HL-60 (cell line): ENCODE results near the gene DYSF.

Experiments used
- DNase-seq, 2 experiments: peaks; one replicate each; pipeline ENCODE4 v3.0.0-alpha.2; 2010 to 2020; ENCODE audit warnings: low read depth in 1 of 2, low spot score in 1 of 2
- H3K27ac ChIP-seq: fragments of 250-450 bp; sonication (Bioruptor Pico); replicated peaks from 2 replicates; pipeline ENCODE4 v1.5.1; 2020; ENCODE audit warnings: mild to moderate bottlenecking, moderate library complexity
- H3K27me3 ChIP-seq: fragments of 250-450 bp; sonication (Bioruptor Pico); 2 replicates; pipeline ENCODE4 v1.5.1; 2021; ENCODE audit warnings: mild to moderate bottlenecking, moderate library complexity; ENCODE audit not compliant: insufficient read depth, poor library complexity, severe bottlenecking
- H3K4me3 ChIP-seq: replicated peaks from 2 replicates; pipeline ENCODE4 v1.5.1; 2011; ENCODE audit warnings: mild to moderate bottlenecking, control low read depth, low read length; ENCODE audit not compliant: insufficient read depth
- CTCF ChIP-seq: IDR thresholded peaks from one replicate; pipeline ENCODE4 v1.5.1; 2011; ENCODE audit warnings: low read length, control low read depth, inconsistent platforms; ENCODE audit not compliant: insufficient read depth
- GABPA ChIP-seq: IDR thresholded peaks from 2 replicates; pipeline ENCODE4 v1.6.1; 2012; ENCODE audit warnings: low read depth
- POLR2AphosphoS5 ChIP-seq: IDR thresholded peaks from 2 replicates; pipeline ENCODE4 v1.6.1; 2012; ENCODE audit warnings: low read depth
- SPI1 ChIP-seq: IDR thresholded peaks from 2 replicates; pipeline ENCODE4 v1.6.1; 2012; ENCODE audit warnings: low read depth, mild to moderate bottlenecking, borderline replicate concordance
- TF ChIP-seq, protein P1 (sequence below): IDR thresholded peaks from 2 replicates; pipeline ENCODE4 v1.6.1; 2012; ENCODE audit warnings: low read depth; ENCODE audit not compliant: insufficient replicate concordance

Gene DYSF

DNA sequence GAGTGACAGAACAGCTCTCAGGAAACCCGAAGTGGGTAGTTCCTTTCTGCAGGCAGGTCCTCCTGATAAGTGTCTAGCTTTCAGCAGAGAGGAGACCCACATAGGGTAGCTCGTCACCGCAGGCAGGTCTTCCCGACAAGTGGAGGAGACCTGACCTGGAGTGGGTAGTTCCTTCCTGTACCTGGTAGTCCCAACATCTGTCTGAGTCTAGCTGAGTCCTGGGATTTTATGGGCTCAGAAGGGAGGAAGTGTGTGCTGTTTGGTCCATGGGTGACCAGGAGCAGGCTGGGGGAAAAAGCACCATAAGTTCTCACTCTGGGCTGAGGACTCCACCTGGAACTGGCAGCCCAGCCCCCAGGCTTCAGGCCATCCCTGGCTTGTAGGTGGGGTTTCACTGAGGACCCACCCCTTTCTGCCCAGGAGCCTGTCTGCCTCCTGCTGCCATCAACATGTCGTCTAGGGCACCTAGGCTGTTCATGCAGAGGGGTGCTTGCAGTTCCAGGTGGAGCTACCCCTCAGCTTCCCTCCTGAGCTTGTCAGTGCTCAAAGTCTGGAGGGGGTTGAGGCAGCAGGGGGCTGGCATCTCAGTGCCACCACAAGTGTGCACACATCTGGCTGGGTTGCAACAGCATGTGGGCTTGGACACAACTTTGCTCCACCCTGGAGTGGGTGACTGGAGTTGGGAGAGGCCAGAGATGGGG lies 9.4 kb downstream of the DYSF start:
- Histone ChIP-seq H3K4me3 (no peak overlapping the region), H3K27ac (no peak overlapping the region), H3K27me3 (peaks cover 32% of the 10 kb centered on the region)
- TF ChIP-seq SPI1: no peak
- no peak for TF ChIP-seq CTCF
- no peak for TF ChIP-seq GABPA
- TF ChIP-seq POLR2AphosphoS5: no peak
- TF ChIP-seq, protein P1, sequence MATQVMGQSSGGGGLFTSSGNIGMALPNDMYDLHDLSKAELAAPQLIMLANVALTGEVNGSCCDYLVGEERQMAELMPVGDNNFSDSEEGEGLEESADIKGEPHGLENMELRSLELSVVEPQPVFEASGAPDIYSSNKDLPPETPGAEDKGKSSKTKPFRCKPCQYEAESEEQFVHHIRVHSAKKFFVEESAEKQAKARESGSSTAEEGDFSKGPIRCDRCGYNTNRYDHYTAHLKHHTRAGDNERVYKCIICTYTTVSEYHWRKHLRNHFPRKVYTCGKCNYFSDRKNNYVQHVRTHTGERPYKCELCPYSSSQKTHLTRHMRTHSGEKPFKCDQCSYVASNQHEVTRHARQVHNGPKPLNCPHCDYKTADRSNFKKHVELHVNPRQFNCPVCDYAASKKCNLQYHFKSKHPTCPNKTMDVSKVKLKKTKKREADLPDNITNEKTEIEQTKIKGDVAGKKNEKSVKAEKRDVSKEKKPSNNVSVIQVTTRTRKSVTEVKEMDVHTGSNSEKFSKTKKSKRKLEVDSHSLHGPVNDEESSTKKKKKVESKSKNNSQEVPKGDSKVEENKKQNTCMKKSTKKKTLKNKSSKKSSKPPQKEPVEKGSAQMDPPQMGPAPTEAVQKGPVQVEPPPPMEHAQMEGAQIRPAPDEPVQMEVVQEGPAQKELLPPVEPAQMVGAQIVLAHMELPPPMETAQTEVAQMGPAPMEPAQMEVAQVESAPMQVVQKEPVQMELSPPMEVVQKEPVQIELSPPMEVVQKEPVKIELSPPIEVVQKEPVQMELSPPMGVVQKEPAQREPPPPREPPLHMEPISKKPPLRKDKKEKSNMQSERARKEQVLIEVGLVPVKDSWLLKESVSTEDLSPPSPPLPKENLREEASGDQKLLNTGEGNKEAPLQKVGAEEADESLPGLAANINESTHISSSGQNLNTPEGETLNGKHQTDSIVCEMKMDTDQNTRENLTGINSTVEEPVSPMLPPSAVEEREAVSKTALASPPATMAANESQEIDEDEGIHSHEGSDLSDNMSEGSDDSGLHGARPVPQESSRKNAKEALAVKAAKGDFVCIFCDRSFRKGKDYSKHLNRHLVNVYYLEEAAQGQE: no peak
- DNase-seq: no peak

DNA sequence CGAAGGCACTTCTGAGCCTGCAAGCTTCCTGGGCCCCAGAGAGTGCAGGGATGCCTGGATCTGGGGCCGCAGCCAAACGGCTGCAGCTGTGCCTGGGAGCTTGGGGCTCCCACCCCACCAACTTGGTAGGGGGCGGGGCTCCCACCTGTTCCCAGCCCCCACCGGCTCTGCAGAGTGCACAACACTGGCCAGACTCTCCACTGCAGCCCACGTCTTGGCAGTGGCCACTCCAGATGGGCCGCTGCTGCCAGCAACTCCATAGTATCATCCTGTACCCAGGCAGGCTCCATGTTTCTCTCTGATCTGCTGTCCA lies 9.9 kb downstream of the DYSF start:
- Histone ChIP-seq H3K27me3 (peaks cover 33% of the 10 kb centered on the region), H3K27ac (no peak overlapping the region), H3K4me3 (no peak overlapping the region)
- TF ChIP-seq CTCF (no peak), POLR2AphosphoS5 (no peak), GABPA (no peak), SPI1 (no peak)
- TF ChIP-seq, protein P1: no peak
- DNase-seq: no peak

GRCh38 chr2:71464389-71464788 lies 11.0 kb downstream of the DYSF start:
- Histone ChIP-seq H3K27ac (no peak overlapping the region), H3K4me3 (no peak overlapping the region), H3K27me3 (peaks cover 33% of the 10 kb centered on the region)
- TF ChIP-seq GABPA (no peak), SPI1 (no peak), POLR2AphosphoS5 (no peak), CTCF (no peak)
- TF ChIP-seq, protein P1: no peak
- DNase-seq: no peak
